Measurements from ENCODE around the gene SLC6A17.

DNA sequence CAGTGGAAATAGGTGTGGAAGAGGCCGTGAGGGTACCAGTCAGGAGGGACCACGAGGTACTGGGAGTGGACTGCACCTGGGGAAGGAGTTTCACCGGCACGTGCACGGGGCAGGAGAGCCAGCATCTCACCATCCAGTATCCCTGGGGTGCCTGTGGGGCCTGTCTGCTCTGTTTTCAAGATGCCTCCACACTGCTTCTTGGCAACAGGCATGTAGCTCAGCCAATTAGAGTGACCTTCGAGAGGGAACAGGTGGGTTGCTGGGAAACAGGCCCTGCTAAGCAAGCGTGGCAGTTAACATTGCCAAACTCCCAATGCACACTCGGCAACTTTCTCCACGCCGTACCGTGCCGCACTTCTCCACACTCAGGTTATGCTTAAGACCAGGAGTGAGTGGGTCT is 77.5 kb downstream of the SLC6A17 start:
- TF ChIP-seq, protein P1, sequence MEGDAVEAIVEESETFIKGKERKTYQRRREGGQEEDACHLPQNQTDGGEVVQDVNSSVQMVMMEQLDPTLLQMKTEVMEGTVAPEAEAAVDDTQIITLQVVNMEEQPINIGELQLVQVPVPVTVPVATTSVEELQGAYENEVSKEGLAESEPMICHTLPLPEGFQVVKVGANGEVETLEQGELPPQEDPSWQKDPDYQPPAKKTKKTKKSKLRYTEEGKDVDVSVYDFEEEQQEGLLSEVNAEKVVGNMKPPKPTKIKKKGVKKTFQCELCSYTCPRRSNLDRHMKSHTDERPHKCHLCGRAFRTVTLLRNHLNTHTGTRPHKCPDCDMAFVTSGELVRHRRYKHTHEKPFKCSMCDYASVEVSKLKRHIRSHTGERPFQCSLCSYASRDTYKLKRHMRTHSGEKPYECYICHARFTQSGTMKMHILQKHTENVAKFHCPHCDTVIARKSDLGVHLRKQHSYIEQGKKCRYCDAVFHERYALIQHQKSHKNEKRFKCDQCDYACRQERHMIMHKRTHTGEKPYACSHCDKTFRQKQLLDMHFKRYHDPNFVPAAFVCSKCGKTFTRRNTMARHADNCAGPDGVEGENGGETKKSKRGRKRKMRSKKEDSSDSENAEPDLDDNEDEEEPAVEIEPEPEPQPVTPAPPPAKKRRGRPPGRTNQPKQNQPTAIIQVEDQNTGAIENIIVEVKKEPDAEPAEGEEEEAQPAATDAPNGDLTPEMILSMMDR (IDR thresholded peaks at IDR 0.05), result no peak
- TF ChIP-seq EP300 (IDR thresholded peaks at IDR 0.05) (no peak), POLR2A (IDR thresholded peaks at IDR 0.05) (no peak)
